Measurements from ENCODE around the gene RNF32.

- no peak for TF ChIP-seq CTCF (IDR thresholded peaks at IDR 0.05; ENCODE audit: low read depth, low read length)
- TF ChIP-seq EZH2phosphoT487 (IDR thresholded peaks at IDR 0.05; ENCODE audit: low read depth): no peak
Observed at GRCh38 chr7:156600496-156600895, 40.1 kb upstream of the RNF32 start.
